Ovary (tissue), 3 donors: ENCODE data around the gene CD209.

Experiments
- EP300 ChIP-seq: sonication (generic); formaldehyde crosslinking; IDR thresholded peaks from one replicate; pipeline ENCODE4 v1.6.1; 2017; ENCODE audit warnings: antibody characterized with exemption
- TF ChIP-seq, protein P1 (sequence below), 3 donors: fragments of 450-650 bp in 2 of 3; fragments of 200-600 bp in 1 of 3; IDR thresholded peaks; one replicate each; pipeline versions ENCODE4 v1.5.1 to v1.8.0; 2016 to 2022; ENCODE audit warnings: antibody characterized with exemption in 3 of 3, mild to moderate bottlenecking in 1 of 3
- donor health status: DM: no; HTN: no; CAD: no.

DNA sequence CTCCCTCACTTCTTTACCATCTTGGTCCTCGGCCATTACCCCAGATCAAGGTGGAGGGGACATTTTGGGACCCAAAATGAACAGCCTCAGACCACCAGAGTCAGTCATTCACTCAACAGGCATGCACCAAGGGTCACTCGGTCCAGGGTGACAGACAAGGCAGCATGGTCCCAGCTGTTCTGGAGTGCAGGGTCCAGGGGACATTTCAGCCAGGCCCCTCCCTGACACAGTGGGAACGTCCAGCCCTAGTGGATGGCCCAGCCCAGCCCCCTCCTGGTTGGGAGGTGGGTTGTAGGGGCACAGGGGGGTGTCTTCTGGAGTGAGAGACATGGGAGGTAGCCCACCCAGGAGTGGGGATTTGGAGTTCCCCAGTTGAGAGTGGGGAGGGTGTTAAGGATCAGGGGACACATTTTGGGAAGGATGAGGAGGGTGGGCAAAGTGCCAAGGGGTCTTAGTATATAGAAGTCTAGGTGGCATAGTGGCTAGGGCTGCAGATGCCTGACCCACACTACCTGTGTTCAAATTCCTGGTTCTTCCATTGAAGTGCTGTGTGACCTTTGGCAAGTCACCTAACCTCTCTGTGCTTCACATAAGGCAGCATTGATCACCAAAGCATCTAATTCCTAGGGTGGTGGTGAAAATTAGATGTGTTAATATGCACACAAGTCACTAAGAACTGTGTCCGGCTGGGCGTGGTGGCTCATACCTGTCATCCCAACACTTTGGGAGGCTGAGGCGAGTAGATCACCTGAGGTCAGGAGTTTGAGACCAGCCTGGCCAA, 42.9 kb downstream of the CD209 start:
- TF ChIP-seq, protein P1, sequence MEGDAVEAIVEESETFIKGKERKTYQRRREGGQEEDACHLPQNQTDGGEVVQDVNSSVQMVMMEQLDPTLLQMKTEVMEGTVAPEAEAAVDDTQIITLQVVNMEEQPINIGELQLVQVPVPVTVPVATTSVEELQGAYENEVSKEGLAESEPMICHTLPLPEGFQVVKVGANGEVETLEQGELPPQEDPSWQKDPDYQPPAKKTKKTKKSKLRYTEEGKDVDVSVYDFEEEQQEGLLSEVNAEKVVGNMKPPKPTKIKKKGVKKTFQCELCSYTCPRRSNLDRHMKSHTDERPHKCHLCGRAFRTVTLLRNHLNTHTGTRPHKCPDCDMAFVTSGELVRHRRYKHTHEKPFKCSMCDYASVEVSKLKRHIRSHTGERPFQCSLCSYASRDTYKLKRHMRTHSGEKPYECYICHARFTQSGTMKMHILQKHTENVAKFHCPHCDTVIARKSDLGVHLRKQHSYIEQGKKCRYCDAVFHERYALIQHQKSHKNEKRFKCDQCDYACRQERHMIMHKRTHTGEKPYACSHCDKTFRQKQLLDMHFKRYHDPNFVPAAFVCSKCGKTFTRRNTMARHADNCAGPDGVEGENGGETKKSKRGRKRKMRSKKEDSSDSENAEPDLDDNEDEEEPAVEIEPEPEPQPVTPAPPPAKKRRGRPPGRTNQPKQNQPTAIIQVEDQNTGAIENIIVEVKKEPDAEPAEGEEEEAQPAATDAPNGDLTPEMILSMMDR (IDR thresholded peaks at IDR 0.05) = no peak
- TF ChIP-seq EP300 = no peak
